RWPE1 (cell line): ENCODE measurements around the gene CRYBA2.

ENCODE experiments used
- CTCF ChIA-PET: fragments of 350-600 bp; sonication (Branson Sonifier 250); formaldehyde crosslinking; extraction: SDS; loops from one replicate; lab custom pipeline; 2021; lab: Yijun Ruan, JAX
- POLR2A ChIA-PET: fragments of 400-600 bp; formaldehyde crosslinking; extraction: SDS; loops from one replicate; lab custom pipeline; 2020; ENCODE audit warnings: antibody characterized with exemption; ENCODE audit not compliant: low non-redundant PET; lab: Yijun Ruan, JAX
- DNase-seq: peaks from one replicate; pipeline ENCODE4 v3.0.0; 2012; ENCODE audit warnings: low spot score
- H3K27ac ChIP-seq: fragments of 450-650 bp; 2 replicates; pipeline ENCODE4 v1.5.1; 2017
- TF ChIP-seq, protein P1 (sequence below): fragments of 450-650 bp; conservative IDR thresholded peaks from 2 replicates; pipeline ENCODE4 v1.5.1; 2017; ENCODE audit warnings: low read depth, mild to moderate bottlenecking

The CRYBA2 gene

DNA sequence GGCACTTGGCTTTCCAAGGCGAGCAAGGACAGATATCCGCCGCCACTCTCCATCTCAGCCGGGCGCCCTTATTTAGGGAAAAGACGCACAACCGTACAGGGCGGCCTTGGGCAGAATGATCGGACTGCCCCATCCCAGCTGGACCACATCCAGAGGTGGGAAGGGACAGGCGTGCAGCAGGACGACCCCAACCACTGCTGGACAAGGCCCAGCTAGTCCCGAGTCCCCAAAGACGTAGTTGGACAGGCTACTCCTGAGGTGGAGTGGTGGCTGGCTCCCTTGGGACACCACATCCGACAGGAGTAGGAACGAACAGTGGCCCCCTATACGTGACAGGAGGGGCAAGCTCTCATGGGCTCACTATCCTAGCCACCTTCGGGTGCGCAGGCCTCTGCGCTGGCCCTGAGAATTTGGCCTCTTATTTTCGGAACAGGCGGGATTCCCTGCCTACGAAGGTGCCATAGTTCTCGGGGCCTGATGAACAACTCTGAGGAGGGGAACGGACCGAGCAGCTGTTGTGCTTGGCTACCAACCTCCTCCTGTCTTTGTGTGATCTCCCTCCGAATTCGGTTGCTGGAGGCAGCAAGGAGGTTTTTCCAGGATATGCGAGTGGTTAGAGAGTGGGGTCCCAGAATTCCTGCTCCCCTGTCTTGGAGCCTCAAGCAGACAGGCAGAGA lies 10.5 kb downstream of the CRYBA2 start:
- ChIA-PET POLR2A (no interaction called here), CTCF (interaction anchor here (0.5 to 3.2 kb wide), 6 partner anchors 12 to 309 kb away, joined by 3 to 21 read pairs (median 3); partner anchors contain the start of gene CDK5R2)
- H3K27ac ChIP-seq = no peak overlapping the region
- TF ChIP-seq, protein P1, sequence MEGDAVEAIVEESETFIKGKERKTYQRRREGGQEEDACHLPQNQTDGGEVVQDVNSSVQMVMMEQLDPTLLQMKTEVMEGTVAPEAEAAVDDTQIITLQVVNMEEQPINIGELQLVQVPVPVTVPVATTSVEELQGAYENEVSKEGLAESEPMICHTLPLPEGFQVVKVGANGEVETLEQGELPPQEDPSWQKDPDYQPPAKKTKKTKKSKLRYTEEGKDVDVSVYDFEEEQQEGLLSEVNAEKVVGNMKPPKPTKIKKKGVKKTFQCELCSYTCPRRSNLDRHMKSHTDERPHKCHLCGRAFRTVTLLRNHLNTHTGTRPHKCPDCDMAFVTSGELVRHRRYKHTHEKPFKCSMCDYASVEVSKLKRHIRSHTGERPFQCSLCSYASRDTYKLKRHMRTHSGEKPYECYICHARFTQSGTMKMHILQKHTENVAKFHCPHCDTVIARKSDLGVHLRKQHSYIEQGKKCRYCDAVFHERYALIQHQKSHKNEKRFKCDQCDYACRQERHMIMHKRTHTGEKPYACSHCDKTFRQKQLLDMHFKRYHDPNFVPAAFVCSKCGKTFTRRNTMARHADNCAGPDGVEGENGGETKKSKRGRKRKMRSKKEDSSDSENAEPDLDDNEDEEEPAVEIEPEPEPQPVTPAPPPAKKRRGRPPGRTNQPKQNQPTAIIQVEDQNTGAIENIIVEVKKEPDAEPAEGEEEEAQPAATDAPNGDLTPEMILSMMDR = no peak
- no peak for DNase-seq

DNA sequence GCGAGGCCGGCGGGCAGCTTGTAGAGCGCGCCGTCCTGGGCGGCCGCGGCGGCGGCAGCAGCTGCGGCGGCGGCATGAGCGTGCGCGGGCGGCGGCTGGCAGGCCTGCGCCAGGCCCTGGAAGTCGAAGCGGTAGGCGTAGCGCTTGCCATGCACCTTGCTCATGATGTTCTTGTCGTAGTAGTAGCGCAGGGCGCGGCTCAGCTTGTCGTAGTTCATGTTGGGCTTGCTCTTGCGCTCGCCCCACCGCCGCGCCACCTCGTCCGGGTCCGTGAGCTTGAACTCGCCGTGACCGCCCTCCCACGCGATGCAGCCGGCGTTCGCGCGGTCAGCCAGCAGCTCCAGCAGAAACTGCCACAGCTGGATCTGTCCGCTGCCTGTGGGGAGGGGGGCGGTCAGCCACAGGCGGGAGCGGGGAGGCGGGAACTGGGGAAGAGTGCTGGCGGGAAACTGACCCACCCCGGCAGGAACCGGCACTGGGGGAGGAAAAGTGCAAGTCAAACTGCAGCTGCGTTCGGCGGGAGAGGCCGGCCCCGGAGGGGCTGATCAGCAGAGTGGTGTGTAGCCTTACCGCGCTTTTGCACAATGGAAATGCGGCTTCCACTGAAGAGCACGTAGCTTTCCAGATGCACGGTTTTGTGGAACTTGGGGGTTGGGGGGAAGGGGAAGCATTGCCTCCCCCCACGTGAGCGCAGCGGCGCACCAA lies 11.2 kb downstream of the CRYBA2 start:
- no peak overlapping the region for H3K27ac ChIP-seq
- ChIA-PET POLR2A (no interaction called here), CTCF (interaction anchor here (0.6 to 3.2 kb wide), 9 partner anchors 13 to 887 kb away, joined by 3 to 21 read pairs (median 4); partner anchors contain the start of gene CDK5R2)
- DNase-seq = no peak
- TF ChIP-seq, protein P1 = no peak

DNA sequence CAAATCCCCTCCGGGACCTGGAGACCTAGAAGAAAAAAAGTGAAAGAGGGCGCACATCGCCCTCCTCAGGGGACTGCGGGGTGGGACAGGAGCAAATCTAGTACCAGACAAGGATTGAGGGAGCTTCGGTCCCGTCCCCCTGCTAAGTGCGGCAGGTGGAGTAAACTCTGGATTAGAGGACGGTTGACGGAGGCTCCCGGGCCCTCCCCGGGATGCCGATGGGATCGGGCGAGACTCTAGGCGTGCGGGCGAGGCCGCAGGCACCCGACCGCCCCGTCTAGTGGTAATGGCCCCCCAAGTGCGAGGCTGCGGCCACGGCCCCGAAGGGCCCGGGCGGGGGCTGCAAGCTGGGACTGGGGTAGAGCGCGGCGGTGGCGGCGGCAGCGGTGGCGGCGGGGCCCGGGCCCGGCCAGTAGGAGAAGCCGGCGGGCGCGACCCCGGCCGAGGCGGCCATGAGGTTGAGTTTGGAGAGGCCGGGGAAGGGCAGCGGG lies 11.8 kb downstream of the CRYBA2 start:
- H3K27ac ChIP-seq = no peak overlapping the region
- ChIA-PET CTCF (interaction anchor here (0.6 to 3.2 kb wide), 9 partner anchors 13 to 887 kb away, joined by 3 to 21 read pairs (median 4); partner anchors contain the start of gene CDK5R2), POLR2A (no interaction called here)
- no peak for DNase-seq
- TF ChIP-seq, protein P1 = no peak

DNA sequence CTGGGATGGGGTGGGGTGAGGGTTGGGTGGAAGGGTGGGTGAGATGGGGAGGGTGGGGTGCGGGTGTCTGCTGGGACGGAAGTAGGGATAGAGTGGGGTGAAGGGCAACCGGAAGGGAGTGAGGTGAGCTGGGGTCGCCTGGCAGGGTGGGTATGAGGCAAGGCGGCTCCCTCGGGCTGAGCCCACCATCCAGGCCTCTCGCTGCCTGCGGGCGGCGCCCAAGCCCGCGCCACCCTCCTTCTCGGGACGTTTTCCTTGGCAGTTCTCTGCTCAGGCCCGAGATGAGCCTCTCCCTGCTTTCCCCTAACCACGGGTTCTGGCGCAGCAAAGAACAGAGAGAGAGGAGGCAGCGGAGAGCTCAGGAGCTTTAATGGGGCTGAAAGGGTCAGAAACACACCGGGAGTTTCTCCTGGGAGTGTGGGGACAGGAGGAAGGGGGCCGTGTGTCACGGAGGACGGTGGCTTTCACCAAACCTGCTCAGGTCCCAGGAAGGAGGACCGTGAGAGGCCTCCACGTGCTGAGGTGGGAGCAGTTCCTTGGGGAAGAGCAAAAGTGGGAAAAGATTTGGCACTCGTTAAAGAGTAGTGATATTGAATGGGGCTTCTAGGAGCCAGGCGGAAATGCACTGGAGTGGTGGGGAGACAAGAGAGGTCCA lies 12.4 kb downstream of the CRYBA2 start:
- ChIA-PET POLR2A (no interaction called here), CTCF (interaction anchor here (0.6 to 3.2 kb wide), 33 partner anchors 12 to 186 kb away, joined by 3 to 53 read pairs (median 4); partner anchors contain the start of genes CDK5R2, CFAP65, CRYBA2 and WNT10A)
- no peak for DNase-seq
- TF ChIP-seq, protein P1 = no peak
- H3K27ac ChIP-seq = no peak overlapping the region

DNA sequence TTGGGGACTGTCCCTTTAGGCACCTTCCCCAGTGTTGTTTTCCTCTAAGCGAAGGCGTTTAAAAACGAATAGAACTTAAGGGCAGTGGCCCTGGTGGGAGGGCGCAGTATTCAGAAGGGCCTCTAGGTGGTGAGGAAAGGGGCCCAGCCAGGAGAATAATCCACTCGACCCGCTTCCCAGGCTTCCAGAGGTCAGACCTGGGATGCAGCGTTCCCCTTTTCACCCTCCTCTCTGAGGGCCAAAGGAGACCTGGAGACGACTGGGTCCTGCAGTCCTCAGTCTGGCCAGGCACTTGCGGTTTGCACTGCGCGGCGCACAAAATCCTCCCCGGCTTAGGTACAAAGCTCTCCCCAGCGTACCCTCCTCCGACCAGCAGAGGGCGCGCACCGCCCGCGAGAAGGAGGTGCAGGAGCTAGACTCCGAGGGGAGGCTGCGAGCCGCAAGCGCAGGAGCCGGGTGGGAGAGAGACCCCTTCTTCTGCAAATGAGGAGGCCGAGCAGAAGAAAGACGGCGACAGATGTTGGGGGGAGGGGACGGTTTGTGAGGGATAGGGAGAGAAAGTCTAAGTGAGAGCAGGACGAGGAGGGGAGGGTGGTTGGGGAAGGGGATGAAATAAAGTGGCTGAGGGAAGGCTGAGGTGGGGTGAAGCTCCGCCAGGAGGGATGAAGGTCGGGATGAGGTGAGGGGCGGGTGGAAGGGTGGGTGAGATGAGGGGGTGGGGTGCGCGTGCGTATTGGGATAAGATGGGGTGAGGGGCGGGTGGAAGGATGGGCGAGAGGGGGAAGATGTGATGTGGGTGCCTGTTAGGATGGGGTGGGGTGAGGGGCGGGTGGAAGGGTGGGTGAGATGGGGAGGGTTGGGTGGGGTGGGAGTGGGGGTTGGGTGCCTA lies 13.1 kb downstream of the CRYBA2 start:
- TF ChIP-seq, protein P1 = peak; percentile 96
- ChIA-PET POLR2A (no interaction called here), CTCF (interaction anchor here (0.6 to 3.2 kb wide), 46 partner anchors 13 to 550 kb away, joined by 3 to 53 read pairs (median 4); partner anchors contain the start of genes CDK5R2, CFAP65, CRYBA2 and NHEJ1)
- peak; percentile 80 for DNase-seq
- H3K27ac ChIP-seq = no peak overlapping the region
